Activated naive CD8-positive, alpha-beta T cell treated with anti-CD3 and anti-CD28 coated beads, Interleukin-2, amount 10 ng/mL, durations not matched to agents 7 days and 5 days (primary cell): Measurements from ENCODE around the gene PPP1R2C. TPM values are rescaled to one million over a fixed set of nuclear protein-coding genes. Genes with fewer than 3 reads are reported as not detected.

Experiments used
- ATAC-seq: fragments of 150-1000 bp; cut with Tn5 transposase; one replicate; pipeline ENCODE4 v1.10.0; 2021; ENCODE audit warnings: low read depth, moderate library complexity
- POLR2A ChIA-PET: fragments of 350-600 bp; sonication (Branson Sonifier 250); formaldehyde crosslinking; loops from one replicate; lab custom pipeline; 2021; ENCODE audit warnings: antibody characterized with exemption; lab: Charles Lee
- DNase-seq: peaks from one replicate; pipeline ENCODE4 v3.0.0; 2021
- H3K27ac Mint-ChIP-seq: one replicate; pipeline ENCODE4 v1.8.0; 2022; ENCODE audit warnings: mild to moderate bottlenecking, mixed read lengths
- H3K27me3 Mint-ChIP-seq: one replicate; pipeline ENCODE4 v1.8.0; 2022; ENCODE audit warnings: mild to moderate bottlenecking, moderate library complexity, mixed read lengths
- H3K36me3 Mint-ChIP-seq: one replicate; pipeline ENCODE4 v1.8.0; 2021; ENCODE audit warnings: mild to moderate bottlenecking, mixed read lengths
- H3K4me1 Mint-ChIP-seq: one replicate; pipeline ENCODE4 v1.8.0; 2021; ENCODE audit warnings: mixed read lengths
- H3K4me3 Mint-ChIP-seq: one replicate; pipeline ENCODE4 v1.8.0; 2022; ENCODE audit warnings: mild to moderate bottlenecking, moderate library complexity, mixed read lengths
- H3K9me3 Mint-ChIP-seq: one replicate; pipeline ENCODE4 v1.8.0; 2021; ENCODE audit warnings: mixed read lengths
- total RNA-seq, 2 experiments: library from RNA; stranded (reverse); gene quantifications; one replicate each; pipeline ENCODE4 v1.2.3, GENCODE V29; 2021

Gene PPP1R2C
- total RNA-seq, 2 experiments from 2014 or later: not detected

- DNase-seq: no peak
- peaks cover 2% of the 10 kb centered on the region for H3K9me3 Mint-ChIP-seq
Measured at GRCh38 chrX:42735250-42735649, 42.7 kb downstream of the PPP1R2C start.

GRCh38 chrX:42732506-42732905 lies 45.5 kb downstream of the PPP1R2C start:
- Mint-ChIP-seq H3K27me3 (no peaks in the 10 kb centered on the region), H3K27ac (no peak overlapping the region), H3K9me3 (peaks cover 4% of the 10 kb centered on the region), H3K4me3 (no peak overlapping the region), H3K4me1 (no peaks in the 10 kb centered on the region), H3K36me3 (no peaks in the 10 kb centered on the region)
- no peak for DNase-seq
- POLR2A ChIA-PET: no interaction called here
- ATAC-seq: no peak

More at GRCh38 chrX:42735250-42735649, 42.7 kb downstream of the PPP1R2C start:
- no peaks in the 10 kb centered on the region for H3K27me3 Mint-ChIP-seq
- POLR2A ChIA-PET: no interaction called here
- no peak overlapping the region for H3K27ac Mint-ChIP-seq
- peaks cover 3% of the 10 kb centered on the region for H3K4me1 Mint-ChIP-seq
- no peaks in the 10 kb centered on the region for H3K36me3 Mint-ChIP-seq
- no peak overlapping the region for H3K4me3 Mint-ChIP-seq
- ATAC-seq: no peak
